GM23248 (cell line): Measurements from ENCODE around the gene PFDN1.

Experiments
- EZH2 ChIP-seq: fragments of 200-600 bp; sonication (generic); IDR thresholded peaks from 2 replicates; pipeline ENCODE4 v1.6.1; 2018; ENCODE audit warnings: antibody characterized with exemption, mild to moderate bottlenecking; ENCODE audit not compliant: insufficient read depth, poor library complexity, severe bottlenecking
- EZH2phosphoT487 ChIP-seq: fragments of 200-600 bp; sonication (generic); IDR thresholded peaks from 2 replicates; pipeline ENCODE4 v1.6.1; 2018; ENCODE audit warnings: antibody characterized with exemption, moderate library complexity, mild to moderate bottlenecking, low read depth; ENCODE audit not compliant: insufficient read depth

DNA sequence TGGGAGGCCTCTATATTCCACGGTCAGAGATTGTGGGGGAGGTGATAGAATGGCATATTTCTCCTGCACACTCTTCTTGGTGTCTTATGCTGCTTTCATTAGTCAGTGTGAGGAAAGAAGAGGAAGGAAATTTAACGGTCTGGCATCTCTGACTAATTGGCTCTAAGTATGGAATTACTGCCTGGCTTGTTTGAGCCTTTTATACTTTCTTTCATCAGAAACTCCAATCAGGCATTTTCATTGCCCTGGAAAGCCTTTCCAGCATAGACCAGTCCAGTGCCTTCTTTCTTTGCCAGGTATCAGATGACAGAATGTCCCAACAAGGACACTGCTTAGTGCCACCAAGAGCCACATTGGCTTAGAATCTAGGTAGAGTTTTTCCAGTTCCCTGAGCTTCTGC lies 97.7 kb downstream of the PFDN1 start:
- TF ChIP-seq EZH2 (no peak), EZH2phosphoT487 (no peak)
